Psoas muscle (tissue), 8 donors: ENCODE measurements around the gene KLHL1. TPM values are rescaled to one million over a fixed set of nuclear protein-coding genes. Genes with fewer than 3 reads are reported as not detected.

Source experiments
- ATAC-seq, 4 donors: fragments of 200-7000 bp; cut with Tn5 transposase; one replicate each; pipeline ENCODE4 v1.9.1; 2020; ENCODE audit warnings: moderate library complexity in 3 of 4, mild to moderate bottlenecking in 2 of 4
- DNase-seq, 2 donors: peaks; one replicate each; pipeline ENCODE4 v3.0.0-alpha.2; 2020
- H3K27ac ChIP-seq: fragments of 200-600 bp; one replicate; pipeline ENCODE4 v1.8.0; 2022
- H3K27me3 ChIP-seq, 3 donors: fragments of 200-600 bp in 1 of 3; one replicate each; pipeline versions ENCODE4 v1.6.1 to v1.8.0; 2013 to 2022; ENCODE audit warnings: low read length in 2 of 3, mild to moderate bottlenecking in 2 of 3, moderate library complexity in 1 of 3; ENCODE audit not compliant: insufficient read depth in 3 of 3
- H3K36me3 ChIP-seq, 2 donors: fragments of 200-600 bp in 1 of 2; one replicate each; pipeline versions ENCODE4 v1.6.1 to v1.8.0; 2013 to 2022; ENCODE audit warnings: low read depth in 1 of 2, mild to moderate bottlenecking in 1 of 2, moderate library complexity in 1 of 2; ENCODE audit not compliant: insufficient read depth in 1 of 2
- H3K4me1 ChIP-seq: fragments of 200-600 bp; one replicate; pipeline ENCODE4 v1.8.0; 2022
- H3K4me3 ChIP-seq: fragments of 200-600 bp; one replicate; pipeline ENCODE4 v1.8.0; 2022; ENCODE audit warnings: mild to moderate bottlenecking
- H3K9me3 ChIP-seq: fragments of 200-600 bp; one replicate; pipeline ENCODE4 v1.8.0; 2022
- WGBS, 3 donors: extraction: QIAGEN DNeasy Blood & Tissue Kit; methylation state at CpG; one replicate each; pipeline versions ENCODE4 v1.1.6 to v1.1.7; 2013; 5-methylcytosine and 5-hydroxymethylcytosine counted together
- intact Hi-C, 2 donors: fragments of 100-400 bp; cut with DNase I; formaldehyde crosslinking; loops; one replicate each; pipeline versions ENCODE4 v1.11.0 to v1.14.2; 2022
- polyA plus RNA-seq, 3 donors: library from polyadenylated mRNA; stranded (reverse); fragments of 200-250 nt; gene quantifications; one replicate each; pipeline ENCODE4 v1.2.3, GENCODE V29; 2013
- total RNA-seq, 4 donors: library from RNA; stranded (reverse); fragmentation: NEBNext Ultra II Directional in 2 of 4; extraction: Animal tissue kit (Norgen Biotek cat#: 25700) in 2 of 4; gene quantifications; one replicate each; pipeline versions ENCODE4 v1.2.1 to v1.2.4, GENCODE V29; 2021 to 2023
- TF ChIP-seq, protein P1 (sequence below): fragments of 200-600 bp; IDR thresholded peaks from one replicate; pipeline ENCODE4 v1.8.0; 2022; ENCODE audit warnings: antibody characterized with exemption
- donor health status: healthy with polysubstance abuse.
- donor health status: DM: no; HTN: no; CAD: no; lungs with moderate emphysema.
- donor health status: Bipolar disorder and iron deficiency.
- donor health status: healthy.
- donor health status: DM: yes; HTN: yes; CAD: no.
- donor health status: DM: no; HTN: no; CAD: no.
- donor health status: DM: no; HTN: no; CAD: no.
- donor health status: DM: yes; HTN: yes; CAD: no.

Gene KLHL1
- total and polyA plus RNA-seq, 7 donors, result not detected

DNA sequence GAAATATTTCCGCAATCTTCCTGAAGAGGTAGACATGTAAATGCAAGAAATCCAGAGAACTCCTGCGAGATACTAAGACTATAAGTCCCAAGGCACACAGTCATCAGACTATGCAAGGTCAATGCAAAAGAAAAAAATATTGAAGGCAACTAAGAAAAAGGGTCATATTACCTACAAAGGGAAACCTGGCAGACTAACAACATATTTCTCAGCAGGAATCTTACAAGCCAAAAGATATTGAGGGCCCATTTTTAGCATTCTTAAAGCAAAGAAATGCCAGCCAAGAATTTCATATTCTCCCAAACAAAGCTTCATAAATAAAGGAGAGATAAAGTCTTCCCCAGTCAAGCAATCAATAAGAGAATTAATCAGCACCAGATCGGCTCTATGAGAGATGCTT, 299.1 kb downstream of the KLHL1 start:
- no peaks in the 10 kb centered on the region for H3K36me3 ChIP-seq
- ATAC-seq (no peak), DNase-seq (no peak)
- H3K27ac ChIP-seq, result no peak overlapping the region
- no peak overlapping the region for H3K4me3 ChIP-seq
- TF ChIP-seq, protein P1, sequence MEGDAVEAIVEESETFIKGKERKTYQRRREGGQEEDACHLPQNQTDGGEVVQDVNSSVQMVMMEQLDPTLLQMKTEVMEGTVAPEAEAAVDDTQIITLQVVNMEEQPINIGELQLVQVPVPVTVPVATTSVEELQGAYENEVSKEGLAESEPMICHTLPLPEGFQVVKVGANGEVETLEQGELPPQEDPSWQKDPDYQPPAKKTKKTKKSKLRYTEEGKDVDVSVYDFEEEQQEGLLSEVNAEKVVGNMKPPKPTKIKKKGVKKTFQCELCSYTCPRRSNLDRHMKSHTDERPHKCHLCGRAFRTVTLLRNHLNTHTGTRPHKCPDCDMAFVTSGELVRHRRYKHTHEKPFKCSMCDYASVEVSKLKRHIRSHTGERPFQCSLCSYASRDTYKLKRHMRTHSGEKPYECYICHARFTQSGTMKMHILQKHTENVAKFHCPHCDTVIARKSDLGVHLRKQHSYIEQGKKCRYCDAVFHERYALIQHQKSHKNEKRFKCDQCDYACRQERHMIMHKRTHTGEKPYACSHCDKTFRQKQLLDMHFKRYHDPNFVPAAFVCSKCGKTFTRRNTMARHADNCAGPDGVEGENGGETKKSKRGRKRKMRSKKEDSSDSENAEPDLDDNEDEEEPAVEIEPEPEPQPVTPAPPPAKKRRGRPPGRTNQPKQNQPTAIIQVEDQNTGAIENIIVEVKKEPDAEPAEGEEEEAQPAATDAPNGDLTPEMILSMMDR, result no peak
- H3K9me3 ChIP-seq, result peaks cover 6% of the 10 kb centered on the region
- no peaks in the 10 kb centered on the region for H3K4me1 ChIP-seq
- WGBS, 3 donors, result 83 to 88% (median 83%) methylated on average over 3 of the region's 3 CpGs
- H3K27me3 ChIP-seq, result no peaks in the 10 kb centered on the region
- intact Hi-C loops, result no loop called here

DNA sequence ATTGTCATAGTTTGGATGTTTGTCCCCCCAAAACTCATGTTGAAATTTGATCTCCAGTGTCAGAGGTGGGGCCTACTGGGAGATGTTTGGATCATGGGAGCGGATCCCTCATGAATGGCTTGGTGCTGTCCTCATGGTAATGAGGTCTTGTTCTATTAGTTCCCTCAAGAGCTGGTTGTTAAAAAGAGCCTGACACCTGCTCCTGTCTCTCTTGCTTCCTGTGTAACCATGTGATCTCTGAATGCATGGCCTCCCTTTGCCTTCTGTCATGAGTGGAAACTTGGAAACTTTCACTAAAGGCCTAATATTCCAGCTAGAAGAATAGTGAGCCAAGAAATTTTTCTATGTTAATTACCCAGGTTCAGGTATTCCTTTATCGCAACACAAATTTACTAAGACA, 312.0 kb downstream of the KLHL1 start:
- no peaks in the 10 kb centered on the region for H3K27me3 ChIP-seq
- WGBS, 3 donors, result 82 to 91% (median 85%) methylated on average over 2 of the region's 2 CpGs
- no peak for ATAC-seq
- no peak overlapping the region for H3K4me3 ChIP-seq
- no peaks in the 10 kb centered on the region for H3K4me1 ChIP-seq
- no peak overlapping the region for H3K27ac ChIP-seq
- intact Hi-C loops, result no loop called here
- H3K36me3 ChIP-seq, result no peaks in the 10 kb centered on the region
- no peak for DNase-seq
- H3K9me3 ChIP-seq, result no peaks in the 10 kb centered on the region
- TF ChIP-seq, protein P1, result no peak

GRCh38 chr13:69793783-69794453, 314.3 kb downstream of the KLHL1 start:
- no peak overlapping the region for H3K27ac ChIP-seq
- H3K36me3 ChIP-seq, result no peaks in the 10 kb centered on the region
- 29 to 36% (median 33%) methylated on average over 3 of the region's 3 CpGs for WGBS, 3 donors
- ATAC-seq (no peak), DNase-seq (no peak)
- no peaks in the 10 kb centered on the region for H3K9me3 ChIP-seq
- H3K27me3 ChIP-seq, result no peaks in the 10 kb centered on the region
- H3K4me1 ChIP-seq, result no peaks in the 10 kb centered on the region
- TF ChIP-seq, protein P1, result no peak
- intact Hi-C loops, result no loop called here
- H3K4me3 ChIP-seq, result no peak overlapping the region

DNA sequence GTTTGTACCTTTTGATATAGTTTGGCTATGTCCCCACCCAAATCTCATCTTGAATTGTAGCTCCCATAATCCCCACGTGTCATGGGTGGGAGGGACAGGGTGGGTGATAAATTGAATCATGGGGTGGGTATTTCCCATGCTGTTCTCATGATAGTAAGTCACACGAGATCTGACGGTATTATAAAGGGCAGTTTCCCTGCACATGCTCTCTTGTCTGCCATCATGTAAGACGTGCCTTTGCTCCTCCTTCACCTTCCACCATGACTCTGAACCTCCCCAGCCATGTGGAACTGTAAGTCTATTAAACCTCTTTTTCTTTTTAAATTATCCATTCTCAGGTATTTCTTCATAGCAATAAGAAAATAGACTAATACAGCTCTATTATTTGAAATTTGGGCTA, 331.3 kb downstream of the KLHL1 start:
- H3K36me3 ChIP-seq, result no peaks in the 10 kb centered on the region
- WGBS, 3 donors, result 64 to 82% (median 75%) methylated on average over 4 of the region's 4 CpGs
- ATAC-seq (no peak), DNase-seq (no peak)
- H3K9me3 ChIP-seq, result no peaks in the 10 kb centered on the region
- no peaks in the 10 kb centered on the region for H3K4me1 ChIP-seq
- intact Hi-C loops, result no loop called here
- no peaks in the 10 kb centered on the region for H3K27me3 ChIP-seq
- no peak overlapping the region for H3K4me3 ChIP-seq
- H3K27ac ChIP-seq, result no peak overlapping the region
- TF ChIP-seq, protein P1, result no peak

- H3K4me3 ChIP-seq, result no peak overlapping the region
- no peaks in the 10 kb centered on the region for H3K36me3 ChIP-seq
- no peaks in the 10 kb centered on the region for H3K27me3 ChIP-seq
- intact Hi-C loops, result no loop called here
- H3K4me1 ChIP-seq, result no peaks in the 10 kb centered on the region
- H3K9me3 ChIP-seq, result peaks cover 10% of the 10 kb centered on the region
- TF ChIP-seq, protein P1, result no peak
- 88 to 91% (median 89%) methylated on average over 3 of the region's 3 CpGs for WGBS, 3 donors
- DNase-seq (no peak), ATAC-seq (no peak)
- no peak overlapping the region for H3K27ac ChIP-seq
Measured at GRCh38 chr13:69769608-69770007, 338.6 kb downstream of the KLHL1 start.
